Cerebellar nuclear complex (tissue), 1 donor: ENCODE results near the gene OCEL1.
"Not testable (repeated sequence)": the region's sequence is repeated elsewhere in the genome, so short reads cannot be mapped to it uniquely, and the experiment has no call there.

Experiments used
- DNase-seq, 2 experiments: peaks; one replicate each; lab custom pipeline; 2025; lab: John Stamatoyannopoulos, UW

The OCEL1 gene

GRCh38 chr19:17263712-17264640, 38.0 kb downstream of the OCEL1 start:
- no peak for DNase-seq

GRCh38 chr19:17264641-17264979, 38.6 kb downstream of the OCEL1 start, which contains the start of gene USHBP1:
USHBP1 (minus strand) TSS chr19:17264745; CDS start chr19:17264299, 446 bp downstream.
- no peak for DNase-seq

GRCh38 chr19:17266026-17266425, 40.0 kb downstream of the OCEL1 start:
- DNase-seq = no peak

- no peak for DNase-seq
Measured at GRCh38 chr19:17266589-17266974, 40.6 kb downstream of the OCEL1 start.

GRCh38 chr19:17266975-17267788, 41.2 kb downstream of the OCEL1 start, which contains the start of gene BABAM1:
BABAM1 (plus strand) TSS chr19:17267443; CDS start chr19:17268807, 1,364 bp downstream.
- peak; percentile 96 to 99 for DNase-seq

GRCh38 chr19:17268754-17269153, 42.7 kb downstream of the OCEL1 start:
- no peak for DNase-seq

GRCh38 chr19:17274892-17275291, 48.9 kb downstream of the OCEL1 start:
- not testable (repeated sequence) for DNase-seq

- no peak for DNase-seq
Measured at GRCh38 chr19:17275441-17276175, 49.6 kb downstream of the OCEL1 start.
